Trophoblast cell (in vitro differentiated cells and primary cell): ENCODE results near the gene C1orf50.

ENCODE experiments used
- DNase-seq, 2 donors: peaks; one replicate each; pipeline ENCODE4 v3.0.0-alpha.2; 2016
- H2AFZ ChIP-seq: 2 replicates; pipeline ENCODE4 v1.6.1; 2013; ENCODE audit warnings: low read length, moderate library complexity, mild to moderate bottlenecking; ENCODE audit not compliant: insufficient read depth, poor library complexity
- H2AK5ac ChIP-seq: 2 replicates; pipeline ENCODE4 v1.6.1; 2013; ENCODE audit warnings: mild to moderate bottlenecking, low read length
- H2BK120ac ChIP-seq: 2 replicates; pipeline ENCODE4 v1.6.1; 2013; ENCODE audit warnings: low read length, mild to moderate bottlenecking, moderate library complexity; ENCODE audit not compliant: insufficient read depth, poor library complexity
- H2BK12ac ChIP-seq: 2 replicates; pipeline ENCODE4 v1.6.1; 2013; ENCODE audit warnings: mild to moderate bottlenecking, low read length, moderate library complexity
- H2BK5ac ChIP-seq: 2 replicates; pipeline ENCODE4 v1.6.1; 2013; ENCODE audit warnings: low read length, low read depth, moderate library complexity, mild to moderate bottlenecking; ENCODE audit not compliant: poor library complexity
- H3K14ac ChIP-seq: 2 replicates; pipeline ENCODE4 v1.6.1; 2013; ENCODE audit warnings: mild to moderate bottlenecking, low read length
- H3K18ac ChIP-seq: 2 replicates; pipeline ENCODE4 v1.6.1; 2013; ENCODE audit warnings: mild to moderate bottlenecking, low read length
- H3K23ac ChIP-seq: 2 replicates; pipeline ENCODE4 v1.6.1; 2013; ENCODE audit warnings: low read length
- H3K27ac ChIP-seq: 2 replicates; pipeline ENCODE4 v1.5.1; 2013; ENCODE audit warnings: low read depth, mild to moderate bottlenecking, inconsistent platforms, low read length, moderate library complexity
- H3K27me3 ChIP-seq: 2 replicates; pipeline ENCODE4 v1.6.1; 2013; ENCODE audit warnings: inconsistent platforms, mild to moderate bottlenecking, low read length, moderate library complexity; ENCODE audit not compliant: insufficient read depth
- H3K36me3 ChIP-seq, 2 experiments: 1 replicate in 1 of 2; 2 replicates in 1 of 2; pipeline ENCODE4 v1.6.1; 2013; ENCODE audit warnings: low read length in 2 of 2, mild to moderate bottlenecking in 2 of 2, moderate library complexity in 1 of 2; ENCODE audit not compliant: insufficient read depth in 2 of 2, control insufficient read depth in 1 of 2
- H3K4ac ChIP-seq: 2 replicates; pipeline ENCODE4 v1.6.1; 2013; ENCODE audit warnings: low read depth, mild to moderate bottlenecking, low read length, moderate library complexity
- H3K4me1 ChIP-seq, 2 experiments: 1 replicate in 1 of 2; 2 replicates in 1 of 2; pipeline ENCODE4 v1.6.1; 2013; ENCODE audit warnings: low read length in 2 of 2, mild to moderate bottlenecking in 2 of 2, moderate library complexity in 1 of 2; ENCODE audit not compliant: insufficient read depth in 2 of 2, control insufficient read depth in 1 of 2
- H3K4me2 ChIP-seq: 2 replicates; pipeline ENCODE4 v1.6.1; 2013; ENCODE audit warnings: inconsistent platforms, mild to moderate bottlenecking, low read length, moderate library complexity
- H3K4me3 ChIP-seq: 2 replicates; pipeline ENCODE4 v1.5.1; 2013; ENCODE audit warnings: mild to moderate bottlenecking, low read depth, low read length, inconsistent platforms
- H3K79me1 ChIP-seq: one replicate; pipeline ENCODE4 v1.6.1; 2013; ENCODE audit warnings: low read length
- H3K79me2 ChIP-seq: 2 replicates; pipeline ENCODE4 v1.6.1; 2013; ENCODE audit warnings: low read length, mild to moderate bottlenecking; ENCODE audit not compliant: control insufficient read depth, insufficient read depth, poor library complexity
- H3K9ac ChIP-seq: 2 replicates; pipeline ENCODE4 v1.6.1; 2013; ENCODE audit warnings: mild to moderate bottlenecking, low read length
- H3K9me3 ChIP-seq: 2 replicates; pipeline ENCODE4 v1.6.1; 2013; ENCODE audit warnings: low read depth, mild to moderate bottlenecking, control low read depth, inconsistent platforms, low read length; ENCODE audit not compliant: insufficient read depth
- H4K12ac ChIP-seq: 2 replicates; pipeline ENCODE4 v1.6.1; 2013; ENCODE audit warnings: low read depth, mild to moderate bottlenecking, low read length, moderate library complexity
- H4K8ac ChIP-seq: 2 replicates; pipeline ENCODE4 v1.6.1; 2013; ENCODE audit warnings: low read depth, mild to moderate bottlenecking, low read length, moderate library complexity
- H4K91ac ChIP-seq: one replicate; pipeline ENCODE4 v1.6.1; 2013; ENCODE audit warnings: low read depth, mild to moderate bottlenecking, low read length, moderate library complexity
- WGBS: extraction: QIAGEN DNeasy Blood & Tissue Kit; methylation state at CpG from one replicate; pipeline ENCODE4 v1.1.7; 2013; ENCODE audit warnings: missing lambda C conversion rate; ENCODE audit not compliant: insufficient read length, insufficient coverage; ENCODE audit errors: extremely low coverage; 5-methylcytosine and 5-hydroxymethylcytosine counted together

Gene C1orf50

GRCh38 chr1:42735056-42735455 lies 32.0 kb upstream of the C1orf50 start:
- Histone ChIP-seq H4K8ac (no peak overlapping the region), H3K4ac (no peak overlapping the region), H3K27me3 (no peaks in the 10 kb centered on the region), H2BK5ac (no peak overlapping the region), H3K36me3 (no peaks in the 10 kb centered on the region), H3K9ac (no peak overlapping the region), H4K12ac (no peak overlapping the region), H3K4me1 (peaks cover 11 to 18% of the 10 kb centered on the region in 2 experiments), H3K79me1 (no peaks in the 10 kb centered on the region), H3K9me3 (peaks cover 6% of the 10 kb centered on the region), H2BK120ac (no peak overlapping the region), H2AFZ (no peak overlapping the region), H3K27ac (no peak overlapping the region), H3K23ac (no peak overlapping the region), H2AK5ac (no peak overlapping the region), H3K18ac (no peak overlapping the region), H3K4me2 (no peak overlapping the region), H3K79me2 (no peaks in the 10 kb centered on the region), H3K4me3 (no peak overlapping the region), H2BK12ac (no peak overlapping the region), H3K14ac (no peak overlapping the region), H4K91ac (no peak overlapping the region)
- WGBS = no CpG with 5 or more reads among the region's 11 CpGs
- no peak for DNase-seq

GRCh38 chr1:42735477-42736105 lies 31.5 kb upstream of the C1orf50 start:
- Histone ChIP-seq H3K4me3 (no peak overlapping the region), H3K14ac (no peak overlapping the region)
- no CpG with 5 or more reads among the region's 14 CpGs for WGBS

GRCh38 chr1:42736152-42736551 lies 30.9 kb upstream of the C1orf50 start:
- no peaks in the 10 kb centered on the region for H3K79me1 ChIP-seq
- no peak overlapping the region for H3K23ac ChIP-seq
- H4K8ac ChIP-seq = peak overlapping the region; percentile 33
- no peak overlapping the region for H3K4me2 ChIP-seq
- no peak overlapping the region for H3K4ac ChIP-seq
- H3K4me1 ChIP-seq = peaks cover 11 to 20% of the 10 kb centered on the region in 2 experiments
- H2BK120ac ChIP-seq = peak overlapping the region; percentile 2
- H2AK5ac ChIP-seq = peak overlapping the region; percentile 2
- H3K4me3 ChIP-seq = no peak overlapping the region
- H4K91ac ChIP-seq = peak overlapping the region; percentile 16
- H2BK12ac ChIP-seq = no peak overlapping the region
- H3K27me3 ChIP-seq = no peaks in the 10 kb centered on the region
- H3K18ac ChIP-seq = peak overlapping the region; percentile 17
- H3K79me2 ChIP-seq = no peaks in the 10 kb centered on the region
- H2AFZ ChIP-seq = no peak overlapping the region
- WGBS = no CpG with 5 or more reads among the region's 4 CpGs
- H3K14ac ChIP-seq = no peak overlapping the region
- H4K12ac ChIP-seq = peak overlapping the region; percentile 18
- DNase-seq = peak; percentile 74 to 86
- H3K9me3 ChIP-seq = peaks cover 6% of the 10 kb centered on the region
- H3K27ac ChIP-seq = no peak overlapping the region
- H3K9ac ChIP-seq = no peak overlapping the region
- H3K36me3 ChIP-seq = no peaks in the 10 kb centered on the region
- H2BK5ac ChIP-seq = no peak overlapping the region

More at GRCh38 chr1:42735477-42736105, 31.5 kb upstream of the C1orf50 start:
- H3K9me3 ChIP-seq = peaks cover 6% of the 10 kb centered on the region
- peak; percentile 98 to 99 for DNase-seq
- no peaks in the 10 kb centered on the region for H3K27me3 ChIP-seq
- H2BK5ac ChIP-seq = no peak overlapping the region
- H3K79me2 ChIP-seq = no peaks in the 10 kb centered on the region
- no peak overlapping the region for H2AFZ ChIP-seq
- no peak overlapping the region for H2AK5ac ChIP-seq
- H4K91ac ChIP-seq = peak overlapping the region; percentile 2
- H3K9ac ChIP-seq = no peak overlapping the region
- H4K12ac ChIP-seq = no peak overlapping the region
- no peak overlapping the region for H3K27ac ChIP-seq
- H3K79me1 ChIP-seq = no peaks in the 10 kb centered on the region
- no peak overlapping the region for H4K8ac ChIP-seq
- H3K36me3 ChIP-seq = no peaks in the 10 kb centered on the region
- no peak overlapping the region for H2BK120ac ChIP-seq
- H3K4me2 ChIP-seq = no peak overlapping the region
- no peak overlapping the region for H2BK12ac ChIP-seq
- H3K4me1 ChIP-seq = peaks cover 11 to 20% of the 10 kb centered on the region in 2 experiments
- no peak overlapping the region for H3K18ac ChIP-seq
- H3K23ac ChIP-seq = no peak overlapping the region
- no peak overlapping the region for H3K4ac ChIP-seq

GRCh38 chr1:42736571-42737200 lies 30.4 kb upstream of the C1orf50 start:
- no peak overlapping the region for H3K4me2 ChIP-seq
- no peaks in the 10 kb centered on the region for H3K27me3 ChIP-seq
- no peak overlapping the region for H2BK5ac ChIP-seq
- no peak overlapping the region for H2BK12ac ChIP-seq
- H3K4me1 ChIP-seq = peaks cover 11 to 20% of the 10 kb centered on the region in 2 experiments
- peak overlapping the region; percentile 2 for H2BK120ac ChIP-seq
- H3K9ac ChIP-seq = no peak overlapping the region
- peak overlapping the region; percentile 18 for H4K12ac ChIP-seq
- H4K91ac ChIP-seq = peak overlapping the region; percentile 16
- H3K27ac ChIP-seq = no peak overlapping the region
- no peak overlapping the region for H3K23ac ChIP-seq
- H3K4ac ChIP-seq = no peak overlapping the region
- H3K79me1 ChIP-seq = no peaks in the 10 kb centered on the region
- no peak for DNase-seq
- H3K4me3 ChIP-seq = no peak overlapping the region
- no peak overlapping the region for H3K14ac ChIP-seq
- no peaks in the 10 kb centered on the region for H3K79me2 ChIP-seq
- peak overlapping the region; percentile 17 for H3K18ac ChIP-seq
- peak overlapping the region; percentile 33 for H4K8ac ChIP-seq
- no peak overlapping the region for H2AFZ ChIP-seq
- H3K36me3 ChIP-seq = no peaks in the 10 kb centered on the region
- peak overlapping the region; percentile 2 for H2AK5ac ChIP-seq
- whole genome bisulfite sequencing = no CpG with 5 or more reads among the region's 8 CpGs
- peaks cover 6% of the 10 kb centered on the region for H3K9me3 ChIP-seq
